DMS 273 (cell line): ENCODE data around the gene HCST.

Experiments used
- DNase-seq: peaks from one replicate; lab custom pipeline; 2025; ENCODE audit not compliant: unreplicated experiment; lab: John Stamatoyannopoulos, UW

The HCST gene, protein sequence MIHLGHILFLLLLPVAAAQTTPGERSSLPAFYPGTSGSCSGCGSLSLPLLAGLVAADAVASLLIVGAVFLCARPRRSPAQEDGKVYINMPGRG

DNA sequence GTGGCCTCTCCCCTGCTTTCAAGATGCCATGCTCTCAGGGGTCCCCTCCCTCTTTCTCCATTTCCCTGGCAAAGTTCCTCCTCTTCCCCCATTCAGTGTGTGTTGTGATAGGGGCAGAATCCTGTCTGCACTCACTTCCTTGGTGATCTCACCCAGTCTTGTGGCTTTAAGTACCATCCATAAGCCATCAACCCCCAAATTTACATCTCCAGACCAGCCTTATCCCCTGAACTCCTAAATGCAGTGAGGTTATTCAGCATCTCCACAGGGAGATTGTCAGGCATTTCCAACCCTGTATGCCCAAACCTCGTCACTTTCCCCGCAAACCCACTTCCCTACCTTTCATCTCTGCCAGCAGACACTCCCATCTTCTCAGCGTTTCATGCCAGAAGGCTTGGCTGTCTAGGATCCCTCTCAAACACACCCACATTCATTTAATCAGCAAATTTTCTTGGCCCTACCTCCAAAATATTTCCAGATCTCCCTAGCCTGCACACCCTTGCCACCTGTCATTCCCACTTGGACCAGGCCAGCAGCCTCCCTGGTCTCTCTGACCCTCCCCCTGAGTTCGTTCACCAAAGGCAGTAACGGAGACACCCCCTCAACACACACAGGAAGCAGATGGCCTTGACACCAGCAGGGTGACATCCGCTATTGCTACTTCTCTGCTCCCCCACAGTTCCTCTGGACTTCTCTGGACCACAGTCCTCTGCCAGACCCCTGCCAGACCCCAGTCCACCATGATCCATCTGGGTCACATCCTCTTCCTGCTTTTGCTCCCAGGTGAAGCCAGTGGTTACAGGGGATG, at the start of gene HCST:
HCST (plus strand) TSS at position 676 of the 808 bp plus-strand sequence; CDS start at position 741, 65 bp downstream.
- DNase-seq = peak; percentile 24

DNA sequence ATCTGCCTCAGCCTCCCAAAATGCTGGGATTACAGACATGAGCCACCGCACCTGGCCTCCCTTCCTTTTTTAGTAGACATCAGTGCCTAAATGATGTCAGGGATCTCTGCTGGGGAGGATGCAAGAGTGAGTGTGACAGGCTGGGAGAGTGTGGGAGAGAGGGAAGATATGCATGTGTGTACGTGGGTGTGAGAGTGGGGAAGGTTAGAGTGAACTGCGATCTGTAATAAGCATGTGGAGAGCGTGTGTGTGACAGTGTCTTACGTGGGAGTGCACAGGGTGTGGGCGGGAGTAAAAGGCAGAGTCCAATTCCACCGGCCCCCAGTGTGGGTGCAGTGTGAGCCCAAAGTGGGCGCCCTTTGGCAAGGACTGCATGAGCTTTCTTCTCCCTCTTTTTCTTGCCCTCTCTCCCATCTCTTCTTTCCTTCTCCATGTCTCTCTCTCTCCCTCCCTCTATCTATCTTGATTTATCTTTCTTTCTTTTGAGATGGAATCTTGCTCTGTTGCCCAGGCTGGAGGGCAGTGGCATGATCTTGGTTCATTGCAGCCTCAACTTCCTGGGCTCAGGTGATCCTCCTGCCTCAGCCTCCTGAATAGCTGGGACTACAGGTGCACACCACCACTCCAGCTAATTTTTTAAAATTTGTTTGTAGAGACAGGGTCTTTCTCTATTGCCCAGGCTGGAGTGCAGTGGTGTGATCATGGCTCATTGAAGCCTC, 49.1 kb upstream of the HCST start:
- DNase-seq = no peak

DNA sequence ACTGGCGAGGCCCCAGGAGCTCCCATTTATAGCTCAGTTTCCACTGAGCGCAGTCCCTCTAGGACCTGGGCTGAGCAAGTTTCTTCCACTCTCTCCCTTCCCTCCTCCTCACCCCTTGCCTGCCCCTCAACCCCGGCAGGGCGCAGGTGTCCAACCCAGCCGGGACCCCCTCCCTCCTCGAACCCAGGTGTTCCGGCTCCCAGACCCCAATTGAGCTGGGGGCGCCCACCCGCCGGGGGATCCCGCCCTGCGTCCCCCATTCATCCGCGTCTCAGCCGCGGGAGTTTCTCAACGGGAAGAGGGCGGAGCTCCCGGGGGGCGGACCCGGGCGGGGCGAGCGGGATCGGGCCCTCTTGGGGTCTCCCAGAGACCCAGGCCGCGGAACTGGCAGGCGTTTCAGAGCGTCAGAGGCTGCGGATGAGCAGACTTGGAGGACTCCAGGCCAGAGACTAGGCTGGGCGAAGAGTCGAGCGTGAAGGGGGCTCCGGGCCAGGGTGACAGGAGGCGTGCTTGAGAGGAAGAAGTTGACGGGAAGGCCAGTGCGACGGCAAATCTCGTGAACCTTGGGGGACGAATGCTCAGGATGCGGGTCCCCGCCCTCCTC, 45.7 kb upstream of the HCST start, which contains the start of gene KIRREL2:
KIRREL2 (plus strand) TSS at position 366 of the 604 bp plus-strand sequence; CDS start at position 575, 209 bp downstream.
- peak; percentile 83 for DNase-seq

DNA sequence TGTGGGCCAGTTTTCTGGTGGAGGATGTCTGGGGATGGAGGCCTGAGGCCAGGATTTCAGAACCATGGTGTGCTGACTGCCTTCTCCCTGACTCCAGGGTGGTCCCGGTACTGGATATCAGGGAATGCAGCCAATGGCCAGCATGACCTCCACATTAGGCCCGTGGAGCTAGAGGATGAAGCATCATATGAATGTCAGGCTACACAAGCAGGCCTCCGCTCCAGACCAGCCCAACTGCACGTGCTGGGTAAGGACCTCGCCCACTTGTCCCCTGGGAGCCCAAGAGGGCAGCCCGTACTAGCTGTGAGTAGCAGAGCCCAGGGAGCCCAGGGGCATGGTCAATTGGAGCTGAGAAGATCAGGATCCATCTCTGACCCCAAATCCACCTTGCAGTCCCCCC, 44.0 kb upstream of the HCST start:
- DNase-seq = no peak

DNA sequence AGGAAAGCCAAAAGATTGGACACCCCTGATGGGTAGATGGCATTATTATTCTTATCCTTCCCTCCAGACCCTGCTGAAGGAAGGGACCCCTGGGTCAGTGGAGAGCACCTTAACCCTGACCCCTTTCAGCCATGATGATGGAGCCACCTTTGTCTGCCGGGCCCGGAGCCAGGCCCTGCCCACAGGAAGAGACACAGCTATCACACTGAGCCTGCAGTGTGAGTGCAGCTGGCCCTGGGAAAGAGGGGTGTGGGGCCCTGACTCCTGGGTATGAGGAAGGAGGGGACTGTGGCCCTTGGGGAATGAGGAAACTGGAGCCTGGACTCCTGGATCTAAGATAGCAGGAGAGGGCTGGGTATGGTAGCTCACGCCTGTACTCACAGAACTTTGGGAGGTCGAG, 42.9 kb upstream of the HCST start:
- DNase-seq = no peak

DNA sequence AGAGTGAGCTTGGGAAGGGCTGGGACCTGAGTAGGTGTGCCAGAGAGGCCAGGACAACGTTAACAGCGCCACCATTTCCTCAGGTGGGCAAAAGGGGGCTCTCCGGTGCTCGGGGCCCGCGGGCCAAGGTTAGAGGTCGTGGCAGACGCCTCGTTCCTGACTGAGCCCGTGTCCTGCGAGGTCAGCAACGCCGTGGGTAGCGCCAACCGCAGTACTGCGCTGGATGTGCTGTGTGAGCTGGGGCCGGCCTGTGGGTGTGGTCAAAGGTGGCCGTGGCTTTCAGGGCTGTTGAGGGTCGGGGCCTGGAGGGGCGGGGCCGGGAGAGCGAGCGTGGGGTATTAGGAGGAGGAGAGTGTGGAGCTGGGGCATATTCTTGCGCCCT, 41.9 kb upstream of the HCST start:
- no peak for DNase-seq

DNA sequence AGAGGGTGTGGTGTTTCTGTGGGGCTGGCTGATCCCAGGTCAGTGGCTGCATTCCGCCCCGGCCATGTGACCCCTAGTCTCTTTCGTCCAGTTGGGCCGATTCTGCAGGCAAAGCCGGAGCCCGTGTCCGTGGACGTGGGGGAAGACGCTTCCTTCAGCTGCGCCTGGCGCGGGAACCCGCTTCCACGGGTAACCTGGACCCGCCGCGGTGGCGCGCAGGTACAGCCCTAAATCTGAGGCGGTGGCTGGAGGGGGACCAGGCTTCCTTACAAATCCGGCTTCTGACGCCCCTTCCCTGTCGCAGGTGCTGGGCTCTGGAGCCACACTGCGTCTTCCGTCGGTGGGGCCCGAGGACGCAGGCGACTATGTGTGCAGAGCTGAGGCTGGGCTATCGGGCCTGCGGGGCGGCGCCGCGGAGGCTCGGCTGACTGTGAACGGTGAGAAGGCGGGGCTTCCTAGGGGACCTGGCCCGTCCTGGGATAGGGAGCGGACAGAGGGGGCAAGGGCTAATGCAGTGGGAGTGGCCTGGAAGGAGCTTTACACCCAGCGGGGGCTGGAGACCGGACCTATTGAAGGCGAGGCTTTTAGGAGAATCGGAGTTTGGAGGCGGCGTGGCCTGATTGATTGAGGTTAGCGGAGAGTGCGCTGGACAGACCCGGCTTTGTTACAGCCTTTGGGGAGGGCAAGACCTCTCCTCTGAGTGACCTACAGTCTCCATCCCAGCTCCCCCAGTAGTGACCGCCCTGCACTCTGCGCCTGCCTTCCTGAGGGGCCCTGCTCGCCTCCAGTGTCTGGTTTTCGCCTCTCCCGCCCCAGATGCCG, 41.3 kb upstream of the HCST start:
- no peak for DNase-seq

DNA sequence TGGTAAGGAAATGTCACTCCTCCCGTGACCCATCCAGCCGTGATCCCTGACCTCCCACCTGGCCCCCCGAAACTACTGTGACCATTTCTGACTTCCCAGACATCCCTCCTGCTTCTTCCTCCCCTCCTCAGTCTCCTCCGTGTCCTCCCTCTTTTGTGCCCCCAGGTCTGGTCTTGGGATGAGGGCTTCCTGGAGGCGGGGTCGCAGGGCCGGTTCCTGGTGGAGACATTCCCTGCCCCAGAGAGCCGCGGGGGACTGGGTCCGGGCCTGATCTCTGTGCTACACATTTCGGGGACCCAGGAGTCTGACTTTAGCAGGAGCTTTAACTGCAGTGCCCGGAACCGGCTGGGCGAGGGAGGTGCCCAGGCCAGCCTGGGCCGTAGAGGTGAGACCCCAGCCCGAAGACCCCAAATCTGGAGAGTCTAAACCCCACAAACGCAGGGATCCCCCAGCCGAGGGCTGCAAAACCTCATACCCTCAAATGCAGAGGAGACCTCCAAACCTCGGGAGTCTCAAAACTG, 40.6 kb upstream of the HCST start:
- no peak for DNase-seq

DNA sequence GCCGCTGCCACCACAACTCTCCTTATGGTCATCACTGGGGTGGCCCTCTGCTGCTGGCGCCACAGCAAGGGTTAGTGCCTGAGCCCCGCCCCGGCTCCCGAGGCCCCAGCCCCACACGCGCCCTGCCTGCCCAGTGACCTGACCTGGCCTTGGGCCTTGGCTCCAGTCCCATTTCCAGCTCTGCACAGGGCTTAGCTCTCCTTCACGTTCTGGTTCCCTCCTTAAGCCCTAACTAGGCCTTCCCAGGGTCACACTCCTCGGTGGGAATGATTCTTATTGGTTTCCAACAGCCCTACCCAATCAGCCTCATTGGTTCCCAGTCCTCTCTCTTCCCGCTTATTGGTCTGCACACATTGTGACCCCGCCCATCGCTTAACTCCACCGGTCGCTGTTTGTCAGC, 39.8 kb upstream of the HCST start:
- peak; percentile 23 for DNase-seq

DNA sequence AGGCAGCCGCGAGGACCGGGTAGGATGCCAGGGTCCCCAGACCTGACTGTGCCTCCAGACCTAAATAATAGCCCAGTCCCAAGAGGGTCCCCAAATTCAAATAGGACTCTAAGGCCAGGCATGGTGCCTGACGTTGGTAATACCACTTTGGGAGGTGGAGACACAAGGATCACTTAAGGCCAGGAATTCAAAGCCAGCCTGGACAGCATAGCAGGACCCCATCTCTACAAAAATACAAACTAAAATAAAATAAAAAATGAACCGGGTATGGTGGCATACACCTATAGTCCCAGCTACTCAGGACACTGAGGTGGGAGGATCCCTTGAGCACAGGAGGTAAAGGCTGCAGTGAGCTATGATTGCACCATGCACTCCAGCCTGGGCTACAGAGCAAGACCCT, 39.3 kb upstream of the HCST start:
- DNase-seq = no peak

DNA sequence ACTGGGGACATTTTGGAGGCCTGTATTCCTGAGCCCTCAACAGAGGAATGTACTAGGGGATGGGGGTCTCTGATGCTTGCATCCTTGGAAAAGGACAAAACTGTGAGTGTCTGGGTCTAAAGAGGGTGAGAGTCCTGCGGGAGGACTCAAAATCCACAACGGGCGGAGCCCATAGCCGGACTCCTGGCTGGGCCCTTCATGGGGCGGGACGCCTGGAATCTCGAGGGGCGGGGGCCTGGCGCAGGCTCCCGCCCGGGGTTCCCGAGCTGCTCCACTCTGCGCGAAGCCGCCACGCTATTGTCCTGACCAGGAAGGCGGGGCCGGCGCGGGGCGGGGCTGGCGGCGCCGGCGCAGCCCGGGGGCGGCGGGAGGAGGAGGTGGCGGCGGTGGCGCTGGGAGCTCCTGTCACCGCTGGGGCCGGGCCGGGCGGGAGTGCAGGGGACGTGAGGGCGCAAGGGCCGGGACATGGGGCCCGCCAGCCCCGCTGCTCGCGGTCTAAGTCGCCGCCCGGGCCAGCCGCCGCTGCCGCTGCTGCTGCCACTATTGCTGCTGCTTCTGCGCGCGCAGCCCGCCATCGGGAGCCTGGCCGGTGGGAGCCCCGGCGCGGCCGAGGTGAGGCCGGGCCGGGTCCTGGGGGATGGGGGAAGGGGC, 34.0 kb upstream of the HCST start, which contains the start of gene APLP1:
APLP1 (plus strand) TSS at position 403 of the 651 bp plus-strand sequence; CDS start at position 466, 63 bp downstream.
- DNase-seq = peak; percentile 87

DNA sequence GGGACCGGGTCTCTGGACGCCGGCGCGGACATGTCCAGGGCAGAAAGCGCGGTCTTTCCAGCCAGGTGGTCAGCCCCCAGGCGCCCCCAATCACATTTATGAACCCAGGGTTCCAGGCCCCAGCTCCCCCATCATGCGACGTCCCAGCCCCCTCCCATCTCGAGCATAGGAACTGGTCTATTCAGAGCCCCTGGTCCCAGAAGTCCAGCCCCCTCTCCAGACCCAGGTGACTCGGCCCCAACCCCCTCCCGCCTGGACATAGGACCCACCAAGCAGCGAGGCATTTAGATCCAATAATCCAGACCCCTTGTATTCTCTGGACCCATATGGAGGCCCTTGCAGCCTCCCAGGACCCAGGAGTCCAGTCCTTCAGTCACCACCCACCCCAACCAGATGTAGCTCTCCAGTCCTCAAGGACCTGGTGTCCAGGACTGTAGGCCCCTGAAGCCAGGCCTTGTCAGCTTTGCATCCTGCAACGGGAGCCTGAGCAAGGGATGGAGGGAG, 33.5 kb upstream of the HCST start:
- DNase-seq = no peak

DNA sequence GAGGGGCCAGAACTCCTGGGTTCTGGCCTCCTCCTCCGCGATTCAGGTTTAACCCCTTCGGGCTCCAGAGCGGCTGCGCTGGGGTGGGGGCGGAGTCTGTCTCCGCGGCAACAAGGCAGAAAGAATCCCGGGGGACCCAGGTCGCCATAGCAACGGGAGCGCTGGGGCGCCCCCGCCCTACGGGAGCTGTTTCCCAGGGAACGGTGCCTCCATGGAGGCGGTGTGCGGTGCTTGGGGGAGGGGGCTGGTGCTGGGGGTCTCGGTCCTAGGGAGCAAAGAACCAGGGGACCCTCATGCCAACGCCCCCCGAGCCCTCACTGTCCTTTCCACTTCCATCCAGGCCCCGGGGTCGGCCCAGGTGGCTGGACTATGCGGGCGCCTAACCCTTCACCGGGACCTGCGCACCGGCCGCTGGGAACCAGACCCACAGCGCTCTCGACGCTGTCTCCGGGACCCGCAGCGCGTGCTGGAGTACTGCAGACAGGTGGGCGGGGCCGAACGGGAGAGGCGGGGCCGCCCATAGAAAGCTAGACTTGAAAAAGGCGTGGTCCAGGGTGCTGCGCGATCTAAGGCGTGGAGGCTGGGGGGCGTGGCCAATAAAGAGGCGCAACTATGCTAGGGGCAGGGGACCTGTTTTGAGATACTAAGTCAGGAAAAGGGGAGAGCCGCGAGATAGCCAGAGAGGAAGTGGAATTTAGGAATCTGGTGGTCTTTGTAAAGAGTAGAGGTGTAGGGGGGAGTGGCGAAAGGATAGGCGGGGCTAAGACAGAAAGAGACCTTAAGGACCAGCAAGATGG, 32.8 kb upstream of the HCST start:
- peak; percentile 97 for DNase-seq

DNA sequence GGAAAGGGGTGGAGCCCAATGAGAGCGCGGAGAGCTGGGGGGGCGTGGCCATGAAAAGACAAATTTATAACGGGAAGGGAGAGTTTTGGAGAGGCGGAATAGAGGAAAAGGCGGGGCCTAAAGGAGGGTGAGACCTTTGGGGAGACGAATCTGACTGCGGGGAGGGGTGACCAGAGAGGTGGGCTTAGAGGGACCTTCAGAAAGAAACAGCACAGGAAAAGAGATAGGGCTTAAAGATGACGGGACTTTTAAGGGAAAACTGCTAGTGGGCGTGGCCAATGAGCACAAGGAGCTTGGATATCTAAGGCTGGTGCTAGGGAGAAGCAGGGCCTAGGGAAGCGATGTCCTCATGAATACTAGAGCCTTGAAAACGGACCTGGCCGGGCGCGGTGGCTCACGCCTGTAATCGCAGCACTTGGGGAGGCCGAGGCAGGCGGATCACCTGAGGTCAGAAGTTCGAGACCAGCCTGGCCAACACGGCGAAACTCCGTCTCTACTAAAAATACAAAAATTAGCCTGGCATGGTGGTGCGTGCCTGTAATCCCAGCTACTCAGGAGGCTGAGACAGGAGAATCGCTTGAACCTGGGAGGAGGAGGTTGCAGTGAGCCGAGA, 32.1 kb upstream of the HCST start:
- DNase-seq = peak; percentile 92

DNA sequence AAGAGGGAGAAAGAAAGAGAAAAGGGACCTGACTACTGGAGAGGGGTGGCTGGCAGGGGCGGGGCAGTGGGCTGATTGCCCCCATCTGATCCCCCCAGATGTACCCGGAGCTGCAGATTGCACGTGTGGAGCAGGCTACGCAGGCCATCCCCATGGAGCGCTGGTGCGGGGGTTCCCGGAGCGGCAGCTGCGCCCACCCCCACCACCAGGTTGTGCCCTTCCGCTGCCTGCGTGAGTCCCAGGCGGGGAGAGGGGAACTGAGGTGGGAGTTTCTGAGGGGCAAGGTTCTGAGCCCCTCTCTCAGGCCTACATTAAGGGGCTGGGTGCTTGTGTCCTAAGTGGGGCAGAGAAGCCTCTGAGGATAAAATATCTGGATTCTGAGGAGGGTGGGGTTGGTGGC, 31.5 kb upstream of the HCST start:
- DNase-seq = no peak

DNA sequence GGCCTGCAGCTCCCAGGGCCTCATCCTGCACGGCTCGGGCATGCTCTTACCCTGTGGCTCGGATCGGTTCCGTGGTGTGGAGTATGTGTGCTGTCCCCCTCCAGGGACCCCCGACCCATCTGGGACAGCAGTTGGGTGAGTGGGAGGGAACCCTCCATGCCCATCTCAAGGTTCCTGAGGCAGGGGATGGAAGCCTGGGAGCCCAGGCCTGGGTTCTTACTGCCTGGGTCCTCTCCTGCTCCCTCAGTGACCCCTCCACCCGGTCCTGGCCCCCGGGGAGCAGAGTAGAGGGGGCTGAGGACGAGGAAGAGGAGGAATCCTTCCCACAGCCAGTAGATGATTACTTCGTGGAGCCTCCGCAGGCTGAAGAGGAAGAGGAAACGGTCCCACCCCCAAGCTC, 30.7 kb upstream of the HCST start:
- no peak for DNase-seq

DNA sequence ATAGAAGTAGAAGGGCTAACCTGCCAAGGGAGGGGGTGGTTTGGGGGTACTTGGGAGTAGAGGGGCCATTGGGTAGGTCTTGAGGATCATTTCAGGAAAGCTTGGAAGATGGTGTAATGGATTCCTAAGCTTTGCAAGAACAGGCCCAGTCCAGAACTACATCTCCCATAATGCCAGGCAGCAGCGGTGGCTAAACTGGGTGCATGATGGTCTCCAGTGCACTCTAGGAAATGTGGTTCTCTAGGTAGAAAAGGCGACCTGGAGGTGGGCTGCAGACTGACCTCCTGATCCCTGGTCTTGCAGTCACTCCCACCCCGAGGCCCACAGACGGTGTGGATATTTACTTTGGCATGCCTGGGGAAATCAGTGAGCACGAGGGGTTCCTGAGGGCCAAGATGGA, 30.1 kb upstream of the HCST start:
- DNase-seq = peak; percentile 23

DNA sequence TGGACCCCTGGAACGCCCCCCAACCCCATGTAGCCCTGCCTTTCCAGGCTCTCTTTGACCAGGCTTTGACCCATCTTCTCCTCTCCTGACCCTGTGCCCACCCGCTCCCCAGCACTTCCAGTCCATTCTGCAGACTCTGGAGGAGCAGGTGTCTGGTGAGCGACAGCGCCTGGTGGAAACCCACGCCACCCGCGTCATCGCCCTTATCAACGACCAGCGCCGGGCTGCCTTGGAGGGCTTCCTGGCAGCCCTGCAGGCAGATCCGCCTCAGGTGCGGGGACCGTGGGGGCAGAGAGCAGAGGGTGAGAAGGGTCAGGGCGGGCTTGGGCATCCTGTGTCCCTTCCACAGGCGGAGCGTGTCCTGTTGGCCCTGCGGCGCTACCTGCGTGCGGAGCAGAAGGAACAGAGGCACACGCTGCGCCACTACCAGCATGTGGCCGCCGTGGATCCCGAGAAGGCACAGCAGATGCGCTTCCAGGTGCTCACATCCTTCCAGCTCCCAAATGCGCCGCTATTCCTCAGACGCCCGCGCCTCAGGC, 27.9 kb upstream of the HCST start:
- no peak for DNase-seq
